Measurements from ENCODE around the gene TM9SF1.

- TF ChIP-seq CTCF (IDR thresholded peaks at IDR 0.05) (no peak), EZH2 (IDR thresholded peaks at IDR 0.05; ENCODE audit: borderline replicate concordance, insufficient read depth, low read depth, low read length, poor library complexity, severe bottlenecking) (no peak)
These were observed 40.8 kb upstream of the TM9SF1 start for GRCh38 chr14:24235804-24236688.
